Endodermal cell (in vitro differentiated cells): Measurements from ENCODE around the gene OR2A5. TPM values are rescaled to one million over a fixed set of nuclear protein-coding genes. Genes with fewer than 3 reads are reported as not detected.
"Not testable (repeated sequence)": the region's sequence is repeated elsewhere in the genome, so short reads cannot be mapped to it uniquely, and the experiment has no call there.

ENCODE experiments used
- DNase-seq: peaks from one replicate; pipeline ENCODE4 v3.0.0-alpha.2; 2017
- H3K27ac ChIP-seq: 2 replicates; pipeline ENCODE4 v1.5.1; 2013; ENCODE audit warnings: mild to moderate bottlenecking, low read depth, low read length, moderate library complexity
- H3K27me3 ChIP-seq: 2 replicates; pipeline ENCODE4 v1.6.1; 2013; ENCODE audit warnings: mild to moderate bottlenecking, low read length, moderate library complexity; ENCODE audit not compliant: insufficient read depth, control insufficient read depth, poor library complexity, severe bottlenecking
- H3K36me3 ChIP-seq: 2 replicates; pipeline ENCODE4 v1.7.0; 2013; ENCODE audit warnings: mild to moderate bottlenecking, low read length, moderate library complexity; ENCODE audit not compliant: control insufficient read depth, insufficient read depth
- H3K4me1 ChIP-seq: one replicate; pipeline ENCODE4 v1.7.0; 2013; ENCODE audit warnings: low read length; ENCODE audit not compliant: control insufficient read depth, insufficient read depth
- H3K4me3 ChIP-seq: 2 replicates; pipeline ENCODE4 v1.5.1; 2013; ENCODE audit warnings: mild to moderate bottlenecking, low read length, moderate library complexity
- H3K9ac ChIP-seq: 2 replicates; pipeline ENCODE4 v1.6.1; 2013; ENCODE audit warnings: mild to moderate bottlenecking, low read length, moderate library complexity; ENCODE audit not compliant: poor library complexity, severe bottlenecking; ENCODE audit errors: extremely low read depth
- H3K9me3 ChIP-seq: 2 replicates; pipeline ENCODE4 v1.6.1; 2013; ENCODE audit warnings: mild to moderate bottlenecking, low read length, moderate library complexity; ENCODE audit not compliant: control insufficient read depth
- H3K27ac Mint-ChIP-seq: 2 replicates; pipeline ENCODE4 v1.8.0; 2020; ENCODE audit warnings: mixed read lengths
- H3K27me3 Mint-ChIP-seq: 2 replicates; pipeline ENCODE4 v1.8.0; 2021; ENCODE audit warnings: mild to moderate bottlenecking, mixed read lengths; ENCODE audit not compliant: insufficient read depth
- H3K36me3 Mint-ChIP-seq: 2 replicates; pipeline ENCODE4 v1.8.0; 2020; ENCODE audit warnings: low read depth, mixed read lengths
- H3K4me1 Mint-ChIP-seq: 2 replicates; pipeline ENCODE4 v1.8.0; 2020; ENCODE audit warnings: mixed read lengths
- H3K4me3 Mint-ChIP-seq: 2 replicates; pipeline ENCODE4 v1.8.0; 2020; ENCODE audit warnings: mild to moderate bottlenecking, moderate library complexity, mixed read lengths
- H3K9me3 Mint-ChIP-seq: 2 replicates; pipeline ENCODE4 v1.8.0; 2020; ENCODE audit warnings: mild to moderate bottlenecking, mixed read lengths
- WGBS, 2 experiments: methylation state at CpG; one replicate each; pipeline versions ENCODE4 v1.1.5 to v1.1.7; 2013; ENCODE audit warnings: missing lambda C conversion rate in 2 of 2, mixed read lengths in 1 of 2; ENCODE audit not compliant: insufficient coverage in 1 of 2, insufficient read length in 1 of 2; 5-methylcytosine and 5-hydroxymethylcytosine counted together
- total RNA-seq, 2 donors: library from RNA; stranded (reverse); fragmentation: NEBNext Ultra II Directional in 1 of 2; extraction: Animal tissue kit (Norgen Biotek cat#: 25700) in 1 of 2; gene quantifications; 2 replicates in 1 of 2; 3 replicates in 1 of 2; pipeline ENCODE4 v1.2.1, GENCODE V29; 2021
- TF ChIP-seq, protein P1 (sequence below): fragments of 200-600 bp; sonication (generic); conservative IDR thresholded peaks from 2 replicates; pipeline ENCODE4 v1.5.0; 2021; ENCODE audit warnings: antibody characterized with exemption, mild to moderate bottlenecking

OR2A5 gene
- total RNA-seq, 2 donors from 2014 or later, result not detected

DNA sequence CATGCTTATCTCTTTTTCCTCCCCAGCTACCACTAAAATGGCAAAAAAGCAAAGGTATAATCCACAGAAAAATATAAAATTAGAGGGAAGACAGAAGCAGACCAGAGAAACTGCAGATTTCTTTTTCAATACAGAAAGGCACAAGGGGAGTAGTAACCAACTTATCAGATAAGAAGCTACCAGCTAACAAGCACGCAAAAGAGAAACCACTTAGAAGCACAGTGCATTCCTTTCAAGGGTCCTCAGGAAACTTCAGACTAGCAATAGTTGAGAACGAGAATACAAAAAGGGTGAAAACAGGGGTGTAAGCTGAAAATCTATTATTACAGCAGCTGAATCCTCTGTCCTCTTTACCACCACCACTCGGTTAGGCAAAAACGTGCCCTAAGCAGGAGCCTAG, 9.9 kb upstream of the OR2A5 start:
- no peak for DNase-seq
- TF ChIP-seq, protein P1, sequence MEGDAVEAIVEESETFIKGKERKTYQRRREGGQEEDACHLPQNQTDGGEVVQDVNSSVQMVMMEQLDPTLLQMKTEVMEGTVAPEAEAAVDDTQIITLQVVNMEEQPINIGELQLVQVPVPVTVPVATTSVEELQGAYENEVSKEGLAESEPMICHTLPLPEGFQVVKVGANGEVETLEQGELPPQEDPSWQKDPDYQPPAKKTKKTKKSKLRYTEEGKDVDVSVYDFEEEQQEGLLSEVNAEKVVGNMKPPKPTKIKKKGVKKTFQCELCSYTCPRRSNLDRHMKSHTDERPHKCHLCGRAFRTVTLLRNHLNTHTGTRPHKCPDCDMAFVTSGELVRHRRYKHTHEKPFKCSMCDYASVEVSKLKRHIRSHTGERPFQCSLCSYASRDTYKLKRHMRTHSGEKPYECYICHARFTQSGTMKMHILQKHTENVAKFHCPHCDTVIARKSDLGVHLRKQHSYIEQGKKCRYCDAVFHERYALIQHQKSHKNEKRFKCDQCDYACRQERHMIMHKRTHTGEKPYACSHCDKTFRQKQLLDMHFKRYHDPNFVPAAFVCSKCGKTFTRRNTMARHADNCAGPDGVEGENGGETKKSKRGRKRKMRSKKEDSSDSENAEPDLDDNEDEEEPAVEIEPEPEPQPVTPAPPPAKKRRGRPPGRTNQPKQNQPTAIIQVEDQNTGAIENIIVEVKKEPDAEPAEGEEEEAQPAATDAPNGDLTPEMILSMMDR, result no peak
- H3K4me1 ChIP-seq, result no peaks in the 10 kb centered on the region
- peaks cover 4% of the 10 kb centered on the region for H3K4me1 Mint-ChIP-seq
- H3K27me3 Mint-ChIP-seq, result no peaks in the 10 kb centered on the region
- H3K27ac ChIP-seq, result no peak overlapping the region
- H3K4me3 Mint-ChIP-seq, result no peak overlapping the region
- no peak overlapping the region for H3K27ac Mint-ChIP-seq
- H3K9me3 ChIP-seq, result no peaks in the 10 kb centered on the region
- H3K36me3 ChIP-seq, result no peaks in the 10 kb centered on the region
- H3K9me3 Mint-ChIP-seq, result no peaks in the 10 kb centered on the region
- no peaks in the 10 kb centered on the region for H3K36me3 Mint-ChIP-seq
- H3K4me3 ChIP-seq, result no peak overlapping the region
- WGBS, 2 experiments, result 61% methylated on average over 4 of the region's 4 CpGs; no CpG with 5 or more reads in 1 of the 2 experiments
- no peaks in the 10 kb centered on the region for H3K27me3 ChIP-seq
- no peak overlapping the region for H3K9ac ChIP-seq

DNA sequence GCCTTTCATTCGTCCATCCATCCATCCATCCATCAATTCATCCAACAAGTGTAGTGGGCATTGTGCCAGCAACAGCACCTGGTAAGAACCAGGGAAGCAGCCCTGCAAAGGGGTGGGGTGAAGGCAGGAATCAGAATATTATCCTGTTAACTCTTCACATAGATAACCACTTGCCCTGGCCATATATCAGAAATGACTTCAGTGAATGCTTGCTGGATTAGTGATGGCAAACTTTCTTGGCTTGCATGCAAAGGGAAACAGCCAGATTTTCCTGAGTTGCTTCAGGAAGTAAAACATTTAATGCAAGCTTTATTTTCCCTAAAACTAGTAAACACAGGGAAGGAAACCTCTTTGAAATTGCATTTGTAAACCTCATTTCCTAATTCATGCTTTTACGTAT, 743 bp downstream of the OR2A5 start:
- Histone ChIP-seq H3K9ac (no peak overlapping the region), H3K4me3 (no peak overlapping the region), H3K4me1 (no peaks in the 10 kb centered on the region), H3K27ac (no peak overlapping the region), H3K36me3 (no peaks in the 10 kb centered on the region), H3K9me3 (no peaks in the 10 kb centered on the region), H3K27me3 (no peaks in the 10 kb centered on the region)
- no peak for DNase-seq
- no peaks in the 10 kb centered on the region for H3K4me1 Mint-ChIP-seq
- TF ChIP-seq, protein P1, result no peak
- 50% methylated on average over 2 of the region's 2 CpGs; no CpG with 5 or more reads in 1 of the 2 experiments for WGBS, 2 experiments
- H3K4me3 Mint-ChIP-seq, result no peak overlapping the region
- H3K9me3 Mint-ChIP-seq, result no peaks in the 10 kb centered on the region
- no peak overlapping the region for H3K27ac Mint-ChIP-seq
- no peaks in the 10 kb centered on the region for H3K36me3 Mint-ChIP-seq
- no peaks in the 10 kb centered on the region for H3K27me3 Mint-ChIP-seq

DNA sequence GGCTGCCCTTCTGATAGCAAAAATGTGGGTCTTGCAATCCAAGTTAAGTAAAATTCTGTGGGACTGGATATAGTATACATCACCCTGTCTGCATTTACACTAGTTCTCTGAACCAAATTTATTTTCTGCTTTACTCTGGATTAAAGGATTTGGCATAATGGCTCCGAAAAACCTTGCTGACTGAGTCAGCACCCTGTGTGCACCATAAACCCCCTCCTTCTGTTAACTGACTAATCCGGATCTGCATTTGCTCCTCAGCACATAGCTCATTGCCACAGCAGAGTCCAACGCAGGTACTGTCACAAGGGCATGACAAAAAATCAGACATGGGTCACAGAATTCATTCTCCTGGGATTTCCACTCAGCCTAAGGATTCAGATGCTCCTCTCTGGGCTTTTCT, 1.3 kb downstream of the OR2A5 start:
- WGBS, 2 experiments, result 82 to 84% methylated on average over 3 of the region's 3 CpGs
- H3K9ac ChIP-seq, result no peak overlapping the region
- no peaks in the 10 kb centered on the region for H3K36me3 ChIP-seq
- no peak overlapping the region for H3K4me3 ChIP-seq
- Mint-ChIP-seq H3K4me1 (no peaks in the 10 kb centered on the region), H3K27me3 (no peaks in the 10 kb centered on the region), H3K36me3 (no peaks in the 10 kb centered on the region), H3K9me3 (no peaks in the 10 kb centered on the region), H3K4me3 (no peak overlapping the region), H3K27ac (no peak overlapping the region)
- TF ChIP-seq, protein P1, result no peak
- no peaks in the 10 kb centered on the region for H3K27me3 ChIP-seq
- no peaks in the 10 kb centered on the region for H3K9me3 ChIP-seq
- H3K27ac ChIP-seq, result no peak overlapping the region
- no peak for DNase-seq
- no peaks in the 10 kb centered on the region for H3K4me1 ChIP-seq

DNA sequence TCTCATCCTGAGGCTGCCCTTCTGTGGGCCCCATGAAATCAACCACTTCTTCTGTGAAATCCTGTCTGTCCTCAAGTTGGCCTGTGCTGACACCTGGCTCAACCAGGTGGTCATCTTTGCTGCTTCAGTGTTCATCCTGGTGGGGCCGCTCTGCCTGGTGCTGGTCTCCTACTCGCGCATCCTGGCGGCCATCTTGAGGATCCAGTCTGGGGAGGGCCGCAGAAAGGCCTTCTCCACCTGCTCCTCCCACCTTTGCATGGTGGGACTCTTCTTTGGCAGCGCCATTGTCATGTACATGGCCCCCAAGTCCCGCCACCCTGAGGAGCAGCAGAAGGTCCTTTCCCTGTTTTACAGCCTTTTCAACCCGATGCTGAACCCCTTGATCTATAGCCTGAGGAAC, 2.1 kb downstream of the OR2A5 start:
- H3K27ac Mint-ChIP-seq, H3K4me1 Mint-ChIP-seq: not testable (repeated sequence)

More for the DNA sequence above, 2.1 kb downstream of the OR2A5 start:
- H3K4me1 ChIP-seq, DNase-seq, H3K4me3 Mint-ChIP-seq, H3K36me3 ChIP-seq, H3K9me3 ChIP-seq, H3K27me3 ChIP-seq, H3K27me3 Mint-ChIP-seq, H3K27ac ChIP-seq, H3K9me3 Mint-ChIP-seq, H3K4me3 ChIP-seq, H3K36me3 Mint-ChIP-seq, H3K9ac ChIP-seq: not testable (repeated sequence)
- 93 to 96% methylated on average over 5 to 8 of the region's 8 CpGs for WGBS, 2 experiments
